ENCODE measurements around the gene CLEC18B. TPM values are rescaled to one million over a fixed set of nuclear protein-coding genes. Genes with fewer than 3 reads are reported as not detected.
"Not testable (repeated sequence)": the region's sequence is repeated elsewhere in the genome, so short reads cannot be mapped to it uniquely, and the experiment has no call there.

Gene CLEC18B
- total and polyA plus RNA-seq, 2 of the 4 experiments (the other 2 are of a cell fraction) = 0.17 TPM; not detected in 1

- H3K27me3 ChIP-seq (ENCODE audit: control insufficient read depth, insufficient read depth, low read length); H3K23ac ChIP-seq (ENCODE audit: low read depth, low read length); H2BK5ac ChIP-seq (ENCODE audit: low read depth, low read length, poor library complexity, severe bottlenecking); H3K27ac ChIP-seq (ENCODE audit: insufficient read depth, low read length); H3K56ac ChIP-seq (ENCODE audit: extremely low read depth, insufficient read depth, low read length); H3K4me3 ChIP-seq (ENCODE audit: insufficient read depth, low read depth, low read length); H3K4ac ChIP-seq (ENCODE audit: low read depth, low read length); H4K20me1 ChIP-seq (ENCODE audit: insufficient read depth, low read length); H2BK20ac ChIP-seq (ENCODE audit: low read depth, low read length); H3K9me1 ChIP-seq (ENCODE audit: insufficient read depth, low read length); H2AK9ac ChIP-seq (replicated peaks; ENCODE audit: low read depth, low read length, poor library complexity); H3K4me1 ChIP-seq (ENCODE audit: control insufficient read depth, insufficient read depth, low read length); H3K79me1 ChIP-seq (ENCODE audit: low read depth in 1 of 2, low read length in 2 of 2); H3K4me2 ChIP-seq (ENCODE audit: low read depth, low read length); H4K5ac ChIP-seq (ENCODE audit: low read depth, low read length); H4K8ac ChIP-seq (ENCODE audit: low read depth in 2 of 2, low read length in 2 of 2); ATAC-seq (ENCODE audit: low read depth); POLR2A ChIA-PET (ENCODE audit: unreplicated experiment); H2BK120ac ChIP-seq (ENCODE audit: low read depth, low read length); H3K18ac ChIP-seq (ENCODE audit: low read depth, low read length); dilution Hi-C loops (cut with HindIII; ENCODE audit: low sequenced_read_pairs, unreplicated experiment); BruUV-seq (replicated peaks); intact Hi-C loops (cut with micrococcal nuclease); H3K36me3 ChIP-seq (ENCODE audit: control insufficient read depth, insufficient read depth, low read length); H2AK5ac ChIP-seq (ENCODE audit: low read depth, low read length); CTCF ChIA-PET; H2BK15ac ChIP-seq (ENCODE audit: low read depth, low read length); in situ Hi-C loops (cut with MboI; ENCODE audit: low sequenced_read_pairs); H3K9ac ChIP-seq (ENCODE audit: low read depth, low read length); H2AFZ ChIP-seq (replicated peaks; ENCODE audit: low read length, poor library complexity); H3K14ac ChIP-seq (replicated peaks; ENCODE audit: low read depth, low read length); H4K91ac ChIP-seq (ENCODE audit: insufficient read depth, low read depth, low read length); DNase-seq; H3K9me3 ChIP-seq (ENCODE audit: control insufficient read depth, insufficient read depth, low read length): not testable (repeated sequence)
- no CpG with 5 or more reads among the region's 5 CpGs for WGBS, 2 experiments (ENCODE audit: extremely low coverage in 2 of 2, insufficient read length in 1 of 2)
Measured at GRCh38 chr16:74394604-74395003, 26.7 kb downstream of the CLEC18B start.

DNA sequence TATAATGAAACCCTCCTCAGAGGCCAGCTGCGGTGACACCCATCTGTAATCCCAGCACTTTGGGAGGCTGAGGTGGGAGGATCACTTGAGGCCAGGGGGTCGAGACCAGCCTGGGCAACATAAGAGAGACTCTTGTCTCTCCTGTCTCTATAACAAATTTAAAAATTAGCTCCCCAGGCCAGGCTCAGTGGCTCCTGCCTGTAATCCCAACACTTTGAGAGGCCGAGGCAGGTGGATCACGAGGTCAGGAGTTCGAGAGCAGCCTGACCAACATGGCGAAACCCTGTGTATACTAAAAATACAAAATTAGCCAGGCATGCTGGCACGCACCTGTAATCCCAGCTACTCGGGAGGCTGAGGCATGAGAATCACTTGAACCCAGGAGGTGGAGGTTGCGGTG is 27.1 kb downstream of the CLEC18B start:
- H3K4me1 ChIP-seq (ENCODE audit: control insufficient read depth, insufficient read depth, low read length); dilution Hi-C loops (cut with HindIII; ENCODE audit: low sequenced_read_pairs, unreplicated experiment); H2BK20ac ChIP-seq (ENCODE audit: low read depth, low read length); H2AK9ac ChIP-seq (replicated peaks; ENCODE audit: low read depth, low read length, poor library complexity); H3K27ac ChIP-seq (ENCODE audit: insufficient read depth, low read length); H3K9me1 ChIP-seq (ENCODE audit: insufficient read depth, low read length); H3K14ac ChIP-seq (replicated peaks; ENCODE audit: low read depth, low read length); H3K23ac ChIP-seq (ENCODE audit: low read depth, low read length); H3K9ac ChIP-seq (ENCODE audit: low read depth, low read length); intact Hi-C loops (cut with micrococcal nuclease); H3K4ac ChIP-seq (ENCODE audit: low read depth, low read length); H3K4me2 ChIP-seq (ENCODE audit: low read depth, low read length); DNase-seq; H3K4me3 ChIP-seq (ENCODE audit: insufficient read depth, low read depth, low read length); ATAC-seq (ENCODE audit: low read depth); H4K20me1 ChIP-seq (ENCODE audit: insufficient read depth, low read length); POLR2A ChIA-PET (ENCODE audit: unreplicated experiment); H4K8ac ChIP-seq (ENCODE audit: low read depth in 2 of 2, low read length in 2 of 2); H3K79me1 ChIP-seq (ENCODE audit: low read depth in 1 of 2, low read length in 2 of 2); H4K5ac ChIP-seq (ENCODE audit: low read depth, low read length); H2BK5ac ChIP-seq (ENCODE audit: low read depth, low read length, poor library complexity, severe bottlenecking); in situ Hi-C loops (cut with MboI; ENCODE audit: low sequenced_read_pairs); H4K91ac ChIP-seq (ENCODE audit: insufficient read depth, low read depth, low read length); H3K36me3 ChIP-seq (ENCODE audit: control insufficient read depth, insufficient read depth, low read length); H2AFZ ChIP-seq (replicated peaks; ENCODE audit: low read length, poor library complexity); BruUV-seq (replicated peaks); H2BK15ac ChIP-seq (ENCODE audit: low read depth, low read length); H3K9me3 ChIP-seq (ENCODE audit: control insufficient read depth, insufficient read depth, low read length); H3K27me3 ChIP-seq (ENCODE audit: control insufficient read depth, insufficient read depth, low read length); H3K18ac ChIP-seq (ENCODE audit: low read depth, low read length); H2BK120ac ChIP-seq (ENCODE audit: low read depth, low read length); H2AK5ac ChIP-seq (ENCODE audit: low read depth, low read length); CTCF ChIA-PET; H3K56ac ChIP-seq (ENCODE audit: extremely low read depth, insufficient read depth, low read length): not testable (repeated sequence)
- 67% methylated on average over 3 of the region's 9 CpGs; no CpG with 5 or more reads in 1 of the 2 experiments for WGBS, 2 experiments (ENCODE audit: extremely low coverage in 2 of 2, insufficient read length in 1 of 2)

All from IMR-90 (cell line).